ENCODE results near the gene PTPRD. TPM values are rescaled to one million over a fixed set of nuclear protein-coding genes. Genes with fewer than 3 reads are reported as not detected.

Gene PTPRD
- total and polyA plus RNA-seq, 2 experiments from 2014 or later = 11.5 to 58.0 TPM

- Histone ChIP-seq H3K27me3 (ENCODE audit: insufficient read depth) (no peaks in the 10 kb centered on the region), H3K27ac (ENCODE audit: low read depth) (no peak overlapping the region), H3K9me2 (ENCODE audit: insufficient read depth) (no peaks in the 10 kb centered on the region), H3K36me3 (ENCODE audit: insufficient read depth) (no peaks in the 10 kb centered on the region), H2AFZ (no peak overlapping the region), H3K4me3 (no peak overlapping the region), H4K20me1 (replicated peaks; ENCODE audit: insufficient read depth) (no peaks in the 10 kb centered on the region), H3F3A (replicated peaks; ENCODE audit: low read depth) (no peaks in the 10 kb centered on the region), H3K4me2 (no peak overlapping the region), H3K4me1 (ENCODE audit: insufficient read depth) (peaks cover 22% of the 10 kb centered on the region), H3K79me2 (replicated peaks; ENCODE audit: insufficient read depth) (no peaks in the 10 kb centered on the region)
- TF ChIP-seq EZH2 (IDR thresholded peaks at IDR 0.05; ENCODE audit: low read depth, unreplicated experiment) (no peak), ZNF462 (CRISPR knock-in tag; IDR thresholded peaks at IDR 0.05) (no peak), EZH2phosphoT487 (IDR thresholded peaks at IDR 0.05; ENCODE audit: unreplicated experiment) (no peak), NANOG (IDR thresholded peaks at IDR 0.05; ENCODE audit: borderline replicate concordance) (no peak), POLR2AphosphoS5 (IDR thresholded peaks at IDR 0.05; ENCODE audit: low read depth) (no peak), CREB1 (CRISPR knock-in tag; IDR thresholded peaks at IDR 0.05; ENCODE audit: low read depth) (no peak), ETS1 (IDR thresholded peaks at IDR 0.05) (no peak), CTCF (conservative IDR thresholded peaks at IDR 0.05; ENCODE audit: low read depth in 2 of 2) (no peak), REST (IDR thresholded peaks at IDR 0.05; ENCODE audit: unreplicated experiment) (no peak), ZNF114 (CRISPR knock-in tag; IDR thresholded peaks at IDR 0.05) (no peak), ZNF331 (CRISPR knock-in tag; IDR thresholded peaks at IDR 0.05; ENCODE audit: low read depth) (no peak), STAT1 (IDR thresholded peaks at IDR 0.05; ENCODE audit: unreplicated experiment) (no peak), JUNB (IDR thresholded peaks at IDR 0.05; ENCODE audit: unreplicated experiment) (no peak)
- Mint-ChIP-seq H3K27me3 (ENCODE audit: insufficient read depth, low read depth, poor library complexity) (no peaks in the 10 kb centered on the region), H3K36me3 (ENCODE audit: low read depth) (no peaks in the 10 kb centered on the region), H3K27ac (no peak overlapping the region), H3K9me3 (no peaks in the 10 kb centered on the region), H3K4me3 (no peak overlapping the region), H3K4me1 (peaks cover 19% of the 10 kb centered on the region)
- no peak for DNase-seq (ENCODE audit: low spot score)
- ATAC-seq = no peak
Observed at GRCh38 chr9:8628791-8629190, 1984.0 kb downstream of the PTPRD start.
